IMR-90 (cell line): Measurements from ENCODE around the gene SARS1. TPM values are rescaled to one million over a fixed set of nuclear protein-coding genes. Genes with fewer than 3 reads are reported as not detected.

Experiments
- ATAC-seq: fragments of 200-7000 bp; cut with Tn5 transposase; 2 replicates; pipeline ENCODE4 v1.9.1; 2020; ENCODE audit warnings: low read depth, mild to moderate bottlenecking, moderate library complexity
- BruUV-seq: library from RNA; stranded (reverse); fragments of 400-500 nt; replicated peaks from 2 replicates; lab custom pipeline; 2021; lab: Mats Ljungman, UMichigan
- CTCF ChIA-PET: fragments of 300-600 bp; formaldehyde crosslinking; extraction: SDS; loops from one replicate; lab custom pipeline; 2021; ENCODE audit warnings: antibody characterized with exemption; lab: Yijun Ruan, JAX
- POLR2A ChIA-PET: fragments of 300-600 bp; sonication (Branson Sonifier 250); formaldehyde crosslinking; loops from one replicate; lab custom pipeline; 2022; ENCODE audit warnings: antibody characterized with exemption; ENCODE audit not compliant: unreplicated experiment; lab: Charles Lee
- DNase-seq: peaks from one replicate; pipeline ENCODE4 v3.0.0; 2013
- H2AFZ ChIP-seq: replicated peaks from 2 replicates; pipeline ENCODE3; 2013; ENCODE audit warnings: low read length, mild to moderate bottlenecking; ENCODE audit not compliant: poor library complexity
- H2AK5ac ChIP-seq: 2 replicates; pipeline ENCODE4 v1.6.1; 2013; ENCODE audit warnings: low read depth, low read length, inconsistent platforms
- H2AK9ac ChIP-seq: replicated peaks from 2 replicates; pipeline ENCODE3; 2013; ENCODE audit warnings: mild to moderate bottlenecking, low read depth, low read length, moderate library complexity; ENCODE audit not compliant: poor library complexity
- H2BK120ac ChIP-seq: 2 replicates; pipeline ENCODE4 v1.6.1; 2013; ENCODE audit warnings: low read depth, low read length, inconsistent platforms
- H2BK15ac ChIP-seq: 3 replicates; pipeline ENCODE4 v1.6.1; 2013; ENCODE audit warnings: low read depth, low read length, inconsistent platforms
- H2BK20ac ChIP-seq: 2 replicates; pipeline ENCODE4 v1.6.1; 2013; ENCODE audit warnings: low read depth, mild to moderate bottlenecking, inconsistent platforms, low read length, moderate library complexity
- H2BK5ac ChIP-seq: 2 replicates; pipeline ENCODE4 v1.6.1; 2013; ENCODE audit warnings: mild to moderate bottlenecking, low read depth, low read length, inconsistent platforms; ENCODE audit not compliant: poor library complexity, severe bottlenecking
- H3K14ac ChIP-seq: replicated peaks from 2 replicates; pipeline ENCODE4 v1.6.1; 2013; ENCODE audit warnings: low read depth, low read length, inconsistent platforms
- H3K18ac ChIP-seq: 2 replicates; pipeline ENCODE4 v1.6.1; 2013; ENCODE audit warnings: low read depth, low read length, control low read depth
- H3K23ac ChIP-seq: 2 replicates; pipeline ENCODE4 v1.6.1; 2013; ENCODE audit warnings: low read depth, low read length, inconsistent platforms
- H3K27ac ChIP-seq: 2 replicates; pipeline ENCODE4 v1.5.1; 2013; ENCODE audit warnings: mild to moderate bottlenecking, control low read depth, low read length; ENCODE audit not compliant: insufficient read depth
- H3K27me3 ChIP-seq: 2 replicates; pipeline ENCODE4 v1.6.1; 2013; ENCODE audit warnings: low read length; ENCODE audit not compliant: control insufficient read depth, insufficient read depth
- H3K36me3 ChIP-seq: 2 replicates; pipeline ENCODE4 v1.6.1; 2013; ENCODE audit warnings: low read length, mixed read lengths; ENCODE audit not compliant: control insufficient read depth, insufficient read depth
- H3K4ac ChIP-seq: 2 replicates; pipeline ENCODE4 v1.6.1; 2013; ENCODE audit warnings: low read depth, low read length, inconsistent platforms
- H3K4me1 ChIP-seq: 2 replicates; pipeline ENCODE4 v1.6.1; 2013; ENCODE audit warnings: low read length, mixed read lengths; ENCODE audit not compliant: control insufficient read depth, insufficient read depth
- H3K4me2 ChIP-seq: 2 replicates; pipeline ENCODE4 v1.6.1; 2013; ENCODE audit warnings: low read depth, mild to moderate bottlenecking, control low read depth, low read length, moderate library complexity
- H3K4me3 ChIP-seq: 2 replicates; pipeline ENCODE4 v1.5.1; 2013; ENCODE audit warnings: low read depth, mild to moderate bottlenecking, control low read depth, low read length, moderate library complexity; ENCODE audit not compliant: insufficient read depth
- H3K56ac ChIP-seq: 2 replicates; pipeline ENCODE4 v1.6.1; 2013; ENCODE audit warnings: low read length, inconsistent platforms; ENCODE audit not compliant: insufficient read depth; ENCODE audit errors: extremely low read depth
- H3K79me1 ChIP-seq, 2 experiments: 2 replicates each; pipeline ENCODE4 v1.6.1; 2013; ENCODE audit warnings: low read length in 2 of 2, inconsistent platforms in 1 of 2, low read depth in 1 of 2
- H3K9ac ChIP-seq: 2 replicates; pipeline ENCODE4 v1.6.1; 2013; ENCODE audit warnings: low read depth, low read length, control low read depth
- H3K9me1 ChIP-seq: 2 replicates; pipeline ENCODE4 v1.6.1; 2013; ENCODE audit warnings: low read length, inconsistent platforms; ENCODE audit not compliant: insufficient read depth
- H3K9me3 ChIP-seq: 2 replicates; pipeline ENCODE4 v1.6.1; 2013; ENCODE audit warnings: low read length; ENCODE audit not compliant: control insufficient read depth, insufficient read depth
- H4K20me1 ChIP-seq: 2 replicates; pipeline ENCODE4 v1.6.1; 2013; ENCODE audit warnings: low read length, inconsistent platforms; ENCODE audit not compliant: insufficient read depth
- H4K5ac ChIP-seq: 2 replicates; pipeline ENCODE4 v1.6.1; 2013; ENCODE audit warnings: mild to moderate bottlenecking, low read depth, low read length, control low read depth
- H4K8ac ChIP-seq, 2 experiments: 2 replicates each; pipeline ENCODE4 v1.6.1; 2013; ENCODE audit warnings: low read depth in 2 of 2, low read length in 2 of 2, control low read depth in 1 of 2, inconsistent platforms in 1 of 2
- H4K91ac ChIP-seq: 2 replicates; pipeline ENCODE4 v1.6.1; 2013; ENCODE audit warnings: low read depth, low read length, inconsistent platforms; ENCODE audit not compliant: insufficient read depth
- CHD1 ChIP-seq: IDR thresholded peaks from 2 replicates; pipeline ENCODE4 v1.6.1; 2012; ENCODE audit warnings: low read depth, low read length, improper control_type of control experiment
- ELK1 ChIP-seq: fragments of 150-350 bp; IDR thresholded peaks from 2 replicates; pipeline ENCODE4 v1.6.1; 2016; ENCODE audit warnings: low read depth, mild to moderate bottlenecking, low read length, moderate library complexity, borderline replicate concordance
- FOS ChIP-seq: fragments of 150-350 bp; IDR thresholded peaks from 2 replicates; pipeline ENCODE4 v1.6.1; 2016; ENCODE audit warnings: low read depth, low read length
- MAZ ChIP-seq: IDR thresholded peaks from 2 replicates; pipeline ENCODE4 v1.6.1; 2012; ENCODE audit warnings: low read depth, mild to moderate bottlenecking, low read length, improper control_type of control experiment, moderate library complexity, borderline replicate concordance
- MXI1 ChIP-seq: IDR thresholded peaks from 2 replicates; pipeline ENCODE4 v1.6.1; 2012; ENCODE audit warnings: low read depth, mild to moderate bottlenecking, low read length, moderate library complexity, borderline replicate concordance
- NFE2L2 ChIP-seq: fragments of 150-350 bp; IDR thresholded peaks from 2 replicates; pipeline ENCODE4 v1.6.1; 2016; ENCODE audit warnings: low read depth, mild to moderate bottlenecking, low read length
- POLR2A ChIP-seq: IDR thresholded peaks from 2 replicates; pipeline ENCODE4 v1.6.1; 2012; ENCODE audit warnings: mild to moderate bottlenecking, low read depth, low read length
- RAD21 ChIP-seq: IDR thresholded peaks from 2 replicates; pipeline ENCODE4 v1.6.1; 2012; ENCODE audit warnings: low read length, improper control_type of control experiment
- RCOR1 ChIP-seq: IDR thresholded peaks from 2 replicates; pipeline ENCODE4 v1.6.1; 2012; ENCODE audit warnings: mild to moderate bottlenecking, low read length, improper control_type of control experiment; ENCODE audit not compliant: insufficient replicate concordance
- RFX5 ChIP-seq: IDR thresholded peaks from 2 replicates; pipeline ENCODE4 v1.8.0; 2012; ENCODE audit warnings: low read depth, mild to moderate bottlenecking, low read length, moderate library complexity
- USF2 ChIP-seq: fragments of 150-350 bp; IDR thresholded peaks from 2 replicates; pipeline ENCODE4 v1.6.1; 2017; ENCODE audit warnings: mild to moderate bottlenecking, antibody characterized with exemption, low read length, low read depth
- WGBS, 2 experiments: methylation state at CpG; one replicate each; pipeline versions ENCODE4 v1.1.5 to v1.1.7; 2013; ENCODE audit warnings: missing lambda C conversion rate in 2 of 2; ENCODE audit not compliant: insufficient read length in 1 of 2; ENCODE audit errors: extremely low coverage in 2 of 2; 5-methylcytosine and 5-hydroxymethylcytosine counted together
- dilution Hi-C: fragments of 300-500 bp; cut with HindIII; formaldehyde crosslinking; loops from one replicate; pipeline ENCODE4 v1.14.3; 2018; ENCODE audit warnings: low sequenced_read_pairs; ENCODE audit not compliant: unreplicated experiment
- in situ Hi-C: fragments of 300-500 bp; cut with MboI; formaldehyde crosslinking; loops from 3 replicates; pipeline ENCODE4 v1.14.3; 2019; ENCODE audit warnings: low sequenced_read_pairs, inconsistent platforms, mixed read lengths
- intact Hi-C: fragments of 100-400 bp; cut with micrococcal nuclease; formaldehyde crosslinking; loops from 2 replicates; pipeline ENCODE4 v1.10.0; 2022
- polyA plus RNA-seq, 3 experiments: library from polyadenylated mRNA; depleted of rRNA; stranded (reverse); fragments of >200 nt; gene quantifications; 2 replicates each; pipeline ENCODE4 v1.2.3, GENCODE V29; 2012; ENCODE audit warnings: low replicate concordance in 1 of 3
- total RNA-seq: library from RNA; depleted of rRNA; stranded (reverse); fragments of >200 nt; gene quantifications from 2 replicates; pipeline ENCODE4 v1.2.3, GENCODE V29; 2012

Gene SARS1
- total and polyA plus RNA-seq, 2 of the 4 experiments (the other 2 are of a cell fraction) = 231 to 348 TPM

DNA sequence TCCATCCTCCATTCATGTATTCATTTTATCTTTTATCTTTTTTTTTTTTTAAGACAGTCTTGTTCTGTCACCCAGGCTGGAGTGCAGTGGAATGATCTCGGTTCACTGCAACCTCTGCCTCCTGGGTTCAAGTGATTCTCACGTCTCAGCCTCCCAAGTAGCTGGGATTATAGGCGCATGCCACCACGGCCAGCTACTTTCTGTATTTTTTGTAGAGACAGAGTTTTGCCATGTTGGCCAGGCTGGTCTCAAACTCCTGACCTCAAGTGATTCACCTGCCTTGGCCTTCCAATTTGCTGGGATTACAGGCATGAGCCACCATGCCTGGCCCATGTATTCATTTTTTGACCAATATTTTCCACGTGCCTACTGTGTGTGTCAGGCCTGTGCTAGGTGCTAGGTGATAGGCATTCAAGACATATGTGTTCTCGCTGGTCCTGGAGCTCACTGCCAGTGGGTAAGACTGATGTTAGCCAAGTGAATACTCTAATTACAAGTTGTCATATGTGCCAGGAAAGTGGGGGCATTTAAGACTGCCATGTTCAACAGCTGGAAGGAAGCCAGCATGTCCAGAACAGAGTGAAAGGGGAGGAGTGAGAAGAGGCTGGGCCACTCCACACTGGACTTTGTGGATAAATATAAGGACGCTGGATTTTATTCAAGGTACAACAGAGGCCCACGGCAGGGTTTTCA is 30.3 kb downstream of the SARS1 start:
- H3K4me2 ChIP-seq = no peak overlapping the region
- dilution Hi-C loops = no loop called here
- no peak overlapping the region for H3K9ac ChIP-seq
- H2AK5ac ChIP-seq = no peak overlapping the region
- WGBS, 2 experiments = 87% methylated on average over 7 of the region's 8 CpGs; no CpG with 5 or more reads in 1 of the 2 experiments
- no peak overlapping the region for H3K27ac ChIP-seq
- no peak overlapping the region for H2AFZ ChIP-seq
- no peak overlapping the region for H2BK15ac ChIP-seq
- no peak overlapping the region for H2BK120ac ChIP-seq
- no peak for DNase-seq
- H3K4me1 ChIP-seq = peaks cover 13% of the 10 kb centered on the region
- in situ Hi-C loops = no loop called here
- no peak overlapping the region for H2BK5ac ChIP-seq
- H3K79me1 ChIP-seq = peaks cover 0 to 14% of the 10 kb centered on the region in 2 experiments; a peak in 2 of 4 replicates
- no peaks in the 10 kb centered on the region for H3K9me3 ChIP-seq
- no peak overlapping the region for H4K5ac ChIP-seq
- H3K4me3 ChIP-seq = no peak overlapping the region
- intact Hi-C loops = no loop called here
- no peaks in the 10 kb centered on the region for H3K27me3 ChIP-seq
- H4K8ac ChIP-seq = no peak overlapping the region
- H3K9me1 ChIP-seq = peaks cover 14% of the 10 kb centered on the region
- BruUV-seq = no TSS peak
- no peak overlapping the region for H3K14ac ChIP-seq
- H2BK20ac ChIP-seq = no peak overlapping the region
- H4K91ac ChIP-seq = no peak overlapping the region
- H4K20me1 ChIP-seq = peaks cover 15% of the 10 kb centered on the region
- no peak overlapping the region for H3K4ac ChIP-seq
- ChIA-PET CTCF (no interaction called here), POLR2A (no interaction called here)
- no peak overlapping the region for H3K18ac ChIP-seq
- no peak overlapping the region for H3K23ac ChIP-seq
- no peak overlapping the region for H2AK9ac ChIP-seq
- no peak overlapping the region for H3K56ac ChIP-seq
- peaks cover 3% of the 10 kb centered on the region; the same call in 1 of the 2 replicates for H3K36me3 ChIP-seq
- ATAC-seq = no peak
- TF ChIP-seq USF2 (no peak), NFE2L2 (no peak), MXI1 (no peak), RCOR1 (no peak), FOS (no peak), CHD1 (no peak), POLR2A (no peak), ELK1 (no peak), RFX5 (no peak), RAD21 (no peak), MAZ (no peak)
